GM19025 (cell line): ENCODE measurements around the gene DMRTA2.

Experiments
- ATAC-seq: cut with Tn5 transposase; IDR thresholded peaks from one replicate; pipeline ENCODE4 v1.9.1; 2021; ENCODE audit warnings: mild to moderate bottlenecking, low read depth, moderate library complexity; ENCODE audit not compliant: unreplicated experiment

DMRTA2 gene

GRCh38 chr1:50422946-50423669, at the start of gene DMRTA2:
Gene DMRTA2, minus strand, starts transcription at chr1:50423443. Its CDS starts 1,907 bp downstream, at chr1:50421536.
- ATAC-seq = no peak

- ATAC-seq = no peak
These were observed 48.7 kb upstream of the DMRTA2 start for GRCh38 chr1:50471967-50472366.

- no peak for ATAC-seq
These were observed 39.7 kb upstream of the DMRTA2 start for GRCh38 chr1:50462964-50463363.

GRCh38 chr1:50458507-50458906, 35.3 kb upstream of the DMRTA2 start:
- ATAC-seq = no peak

- ATAC-seq = no peak
These were observed 31.7 kb upstream of the DMRTA2 start for GRCh38 chr1:50454911-50455310.

GRCh38 chr1:50453266-50453665, 30.0 kb upstream of the DMRTA2 start:
- no peak for ATAC-seq

GRCh38 chr1:50452700-50453099, 29.5 kb upstream of the DMRTA2 start:
- ATAC-seq = no peak

- ATAC-seq = no peak
These were observed 27.8 kb upstream of the DMRTA2 start for GRCh38 chr1:50450861-50451653.

GRCh38 chr1:50447961-50448360, 24.7 kb upstream of the DMRTA2 start:
- no peak for ATAC-seq

- no peak for ATAC-seq
These were observed 17.9 kb upstream of the DMRTA2 start for GRCh38 chr1:50441183-50441582.

GRCh38 chr1:50438945-50439344, 15.7 kb upstream of the DMRTA2 start:
- ATAC-seq = no peak

GRCh38 chr1:50436489-50436888, 13.2 kb upstream of the DMRTA2 start:
- no peak for ATAC-seq

GRCh38 chr1:50430010-50430405, 6.8 kb upstream of the DMRTA2 start:
- ATAC-seq = no peak

- ATAC-seq = no peak
These were observed 4.9 kb upstream of the DMRTA2 start for GRCh38 chr1:50427818-50428779.

GRCh38 chr1:50427086-50427817, 4.0 kb upstream of the DMRTA2 start:
- ATAC-seq = no peak

GRCh38 chr1:50426702-50427085, 3.5 kb upstream of the DMRTA2 start:
- no peak for ATAC-seq

- no peak for ATAC-seq
These were observed 3.0 kb upstream of the DMRTA2 start for GRCh38 chr1:50426108-50426700.

GRCh38 chr1:50425376-50426107, 2.3 kb upstream of the DMRTA2 start:
- ATAC-seq = no peak

- ATAC-seq = no peak
These were observed 1.7 kb upstream of the DMRTA2 start for GRCh38 chr1:50424884-50425375.
